ENCODE results near the gene DNAJC25.
"Not testable (repeated sequence)": the region's sequence is repeated elsewhere in the genome, so short reads cannot be mapped to it uniquely, and the experiment has no call there.

DNAJC25 gene

DNA sequence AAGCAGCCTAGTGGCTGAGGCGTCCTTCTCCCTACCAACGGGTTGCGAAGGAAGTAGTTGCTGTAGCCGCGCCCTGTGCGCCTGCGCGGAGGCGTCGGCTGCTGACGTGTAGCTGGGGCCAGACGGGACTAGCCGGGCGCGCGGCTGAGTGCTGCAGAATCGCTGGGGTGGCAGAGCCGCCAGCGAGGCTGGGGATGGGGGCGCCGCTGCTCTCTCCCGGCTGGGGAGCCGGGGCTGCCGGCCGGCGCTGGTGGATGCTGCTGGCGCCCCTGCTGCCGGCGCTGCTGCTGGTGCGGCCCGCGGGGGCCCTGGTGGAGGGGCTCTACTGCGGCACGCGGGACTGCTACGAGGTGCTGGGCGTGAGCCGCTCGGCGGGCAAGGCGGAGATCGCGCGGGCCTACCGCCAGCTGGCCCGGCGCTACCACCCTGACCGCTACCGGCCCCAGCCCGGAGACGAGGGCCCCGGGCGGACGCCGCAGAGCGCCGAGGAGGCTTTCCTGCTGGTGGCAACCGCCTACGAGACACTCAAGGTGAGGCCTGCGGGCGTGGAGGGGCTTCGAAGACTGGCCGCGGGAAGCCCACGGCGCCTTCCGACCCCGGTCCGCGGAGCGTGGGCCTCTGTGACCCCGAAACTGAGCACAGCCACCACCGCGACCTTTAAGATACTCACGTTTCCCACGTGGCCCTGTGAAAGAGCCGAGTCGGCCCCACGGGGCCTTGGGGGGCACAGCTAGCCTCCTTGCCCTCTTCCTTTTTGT is at the start of gene DNAJC25:
DNAJC25 (plus strand) TSS at position 121 of the 758 bp plus-strand sequence; CDS start at position 195, 74 bp downstream.
- DNase-seq = peak; percentile 92

DNA sequence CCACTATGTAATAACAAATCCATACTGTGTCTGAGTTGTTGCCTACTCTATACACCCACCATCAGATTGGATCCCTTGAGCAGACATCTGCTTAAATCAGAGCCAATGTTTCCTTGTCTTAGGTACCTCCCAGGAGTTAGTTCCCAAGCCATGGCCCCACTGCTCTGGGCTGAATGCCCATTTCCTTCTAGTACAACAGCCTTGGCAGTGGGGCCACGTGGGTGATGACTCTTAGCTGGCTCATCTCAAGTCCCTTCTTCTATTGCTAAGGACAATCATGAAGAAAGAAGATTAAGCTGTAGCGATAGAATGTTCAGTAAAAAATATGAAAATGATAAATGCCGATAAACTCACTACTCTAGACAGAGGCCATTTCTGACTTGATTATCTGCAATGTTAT is 48.2 kb upstream of the DNAJC25 start:
- no peak for DNase-seq

DNA sequence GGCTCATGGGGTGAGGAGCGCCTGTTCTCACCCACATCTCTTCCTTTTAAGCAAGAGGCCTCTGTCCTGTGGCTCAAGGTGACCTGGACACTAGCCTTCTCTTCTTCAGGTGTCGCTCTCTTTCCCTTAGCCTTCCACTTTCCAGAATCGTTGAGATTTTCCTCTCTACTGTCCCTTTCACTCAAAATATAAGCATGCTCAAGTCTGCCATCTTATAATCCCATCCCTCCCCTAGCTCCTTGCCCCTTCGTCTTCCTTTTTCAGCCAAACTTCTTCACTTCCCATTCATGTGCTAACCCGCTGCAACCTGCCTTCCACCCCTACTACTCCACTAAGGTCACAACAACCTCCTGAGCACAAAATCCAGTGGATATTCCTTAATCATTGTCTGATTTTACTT is 44.8 kb upstream of the DNAJC25 start:
- no peak for DNase-seq

DNA sequence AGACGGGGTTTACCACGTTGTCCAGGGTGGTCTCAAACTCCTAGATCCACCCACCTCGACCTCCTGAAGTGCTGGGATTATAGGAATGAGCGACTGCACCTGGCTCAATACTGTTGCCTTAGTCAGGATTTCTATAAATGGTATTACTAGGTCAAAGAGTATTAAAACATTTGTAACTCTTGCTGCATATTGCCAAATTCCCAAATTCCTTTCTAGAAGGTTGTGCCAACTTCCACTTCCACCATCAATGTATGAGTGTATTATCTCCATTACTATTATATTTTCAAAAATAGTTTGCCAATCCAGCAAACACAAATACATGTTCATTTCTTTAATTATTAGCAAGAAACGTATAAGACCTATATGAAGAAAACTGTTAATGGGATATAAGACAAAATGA is 42.3 kb upstream of the DNAJC25 start:
- no peak for DNase-seq

DNA sequence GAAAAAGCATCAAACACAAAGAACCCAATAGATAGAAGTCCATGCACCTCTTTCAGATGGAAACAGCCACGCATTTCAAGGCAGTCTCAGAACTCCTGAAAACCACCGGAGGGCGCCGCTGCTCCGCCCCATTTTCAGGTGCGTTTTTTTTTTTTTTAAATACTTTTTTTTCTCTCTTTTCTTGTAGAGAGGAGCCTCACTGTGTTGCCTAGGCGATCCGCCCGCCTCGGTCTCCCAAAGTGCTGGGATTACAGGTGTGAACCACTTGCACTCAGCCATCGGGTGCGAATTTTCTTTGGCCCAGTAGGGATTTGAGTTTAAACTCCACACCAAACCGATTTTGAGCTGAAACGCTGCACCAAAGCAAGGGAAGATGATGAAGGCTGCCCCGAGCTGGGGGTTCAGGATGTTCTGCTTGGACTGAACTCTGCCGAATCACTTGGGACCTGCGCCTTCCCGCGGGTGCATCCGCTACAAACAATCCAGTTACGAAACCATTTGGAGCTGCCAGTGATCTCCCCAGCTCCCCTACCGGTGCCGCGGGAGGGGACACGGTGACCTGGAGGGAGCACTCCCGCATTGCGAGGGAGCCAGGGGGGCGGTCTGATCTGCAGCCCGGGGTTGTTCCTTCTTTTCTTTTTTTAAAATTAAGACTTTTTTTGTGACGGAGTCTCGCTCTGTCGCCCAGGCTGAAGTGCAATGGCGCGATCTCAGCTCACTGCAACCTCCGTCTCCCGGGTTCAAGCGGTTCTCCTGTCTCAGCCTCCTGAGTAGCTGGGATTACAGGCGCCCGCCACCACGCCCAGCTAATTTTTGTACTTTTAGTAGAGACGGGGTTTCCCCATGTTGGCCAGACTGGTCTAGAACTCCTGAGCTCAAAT is 33.0 kb upstream of the DNAJC25 start:
- peak; percentile 48 for DNase-seq

DNA sequence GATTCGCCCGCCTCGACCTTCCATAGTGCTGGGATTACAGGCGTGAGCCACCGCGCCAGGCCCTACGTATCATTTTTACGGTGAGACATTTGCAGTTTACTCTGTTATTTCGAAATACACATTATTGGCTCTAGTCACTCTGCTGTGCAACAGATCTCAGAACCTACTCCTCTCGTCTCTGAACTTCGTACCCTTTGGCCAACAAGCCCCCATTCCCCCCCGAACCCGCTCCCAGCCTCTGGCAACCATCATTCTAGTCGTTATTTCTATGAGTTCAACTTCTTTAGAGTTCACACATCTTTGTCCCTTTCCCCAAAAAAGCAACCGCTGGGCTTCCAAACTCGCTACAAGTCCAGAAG is 32.4 kb upstream of the DNAJC25 start:
- no peak for DNase-seq

DNA sequence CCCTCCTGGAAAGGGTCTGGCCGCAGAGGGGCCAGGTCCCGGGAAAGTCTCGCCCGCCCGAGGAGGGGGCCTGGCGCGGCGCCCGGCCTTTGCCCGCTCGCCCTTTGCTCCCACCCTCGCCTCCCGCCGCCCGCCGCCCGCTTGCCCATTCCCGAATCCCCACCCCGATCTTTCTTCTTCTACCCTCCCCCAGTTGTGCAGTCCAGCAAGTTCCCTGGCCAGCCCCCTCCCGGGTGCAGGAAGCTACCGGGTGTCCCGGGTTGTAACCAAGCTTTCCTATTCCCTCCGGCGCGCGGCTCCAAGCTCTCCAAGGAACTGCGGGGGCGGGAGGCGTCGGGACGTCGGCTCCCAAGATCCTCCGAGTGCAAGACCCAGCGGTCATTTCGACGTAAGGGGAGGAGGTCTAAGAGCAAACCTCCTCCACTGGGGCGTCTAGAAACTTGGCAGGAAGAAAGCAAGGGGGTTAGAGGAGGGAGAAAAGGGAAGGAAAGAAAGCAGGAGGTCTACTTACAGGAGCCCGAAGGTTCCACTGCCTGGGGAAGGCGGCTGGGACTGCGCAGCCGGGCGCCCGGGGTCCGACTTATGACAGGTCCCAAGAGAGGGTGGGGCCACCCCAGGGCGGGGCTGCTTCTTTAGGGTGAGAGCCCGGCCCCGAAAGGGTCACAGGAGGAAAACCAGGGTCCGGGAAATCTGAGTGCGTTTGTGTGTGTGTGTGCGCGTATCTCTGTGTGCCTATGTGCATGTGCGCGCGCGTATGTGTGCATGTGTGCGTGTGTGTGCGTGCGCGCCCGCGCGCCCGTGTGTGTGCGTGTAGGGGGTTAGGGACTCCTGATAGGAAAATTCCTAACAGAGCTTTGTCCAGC is 31.8 kb upstream of the DNAJC25 start, which contains the start of gene PTGR1:
PTGR1 (minus strand) TSS at position 556 of the 863 bp plus-strand sequence. CDS start 2,225 bp downstream, outside the sequence.
- no peak for DNase-seq

DNA sequence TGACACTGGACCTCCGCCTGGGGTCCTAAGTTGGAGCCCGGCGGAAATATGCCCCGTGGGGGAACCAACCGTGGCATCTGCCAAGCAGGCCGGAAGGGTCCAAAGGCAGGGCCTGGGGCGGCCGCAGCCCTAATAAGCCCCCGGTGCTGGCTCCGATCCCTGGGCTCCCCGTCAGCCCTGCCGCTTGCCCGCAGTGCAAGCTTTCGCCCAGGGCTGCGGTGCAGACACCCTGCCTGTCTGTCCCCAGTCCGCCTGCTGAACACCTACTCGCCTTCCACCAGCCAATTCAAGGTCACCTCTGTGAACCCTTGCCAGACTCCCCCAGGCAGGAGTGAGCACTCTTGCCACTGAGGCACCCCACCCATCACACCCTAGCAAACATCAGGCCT is 31.2 kb upstream of the DNAJC25 start:
- DNase-seq = no peak

DNA sequence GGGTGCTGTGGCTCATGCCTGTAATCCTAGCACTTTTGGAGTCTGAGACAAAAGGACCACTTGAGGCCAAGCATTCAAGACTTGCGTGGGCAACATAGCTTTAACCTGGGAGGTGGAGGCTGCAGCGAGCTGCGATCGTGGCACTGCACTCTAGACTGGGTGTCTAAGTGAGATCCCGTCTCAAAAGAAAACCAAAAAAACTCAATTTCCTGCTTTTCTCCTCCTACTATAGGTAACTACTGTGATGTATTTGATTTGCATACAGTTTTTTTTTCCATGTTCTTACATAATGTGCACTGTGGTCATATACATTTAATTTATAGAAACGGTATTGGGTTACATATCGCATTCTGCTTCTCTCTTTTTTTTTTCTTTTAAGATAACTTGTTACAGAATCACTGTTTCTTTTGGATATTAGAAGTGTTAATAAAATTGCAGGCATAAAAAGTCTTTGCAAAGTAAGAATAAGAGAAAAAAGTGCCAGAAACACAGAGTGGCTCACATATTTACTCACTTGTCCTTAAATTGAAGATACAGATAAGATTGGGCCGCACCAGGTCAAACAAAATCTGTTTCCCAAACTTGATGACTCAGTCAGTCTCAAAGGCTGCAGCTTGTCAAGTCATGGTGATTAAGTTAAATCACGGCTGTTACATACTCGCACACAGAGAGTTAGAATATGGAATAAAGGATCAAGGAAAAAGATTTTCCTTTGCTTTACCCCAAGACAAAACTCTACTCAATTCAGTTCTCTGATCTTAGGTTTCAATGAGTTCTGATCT is 29.7 kb upstream of the DNAJC25 start:
- no peak for DNase-seq

DNA sequence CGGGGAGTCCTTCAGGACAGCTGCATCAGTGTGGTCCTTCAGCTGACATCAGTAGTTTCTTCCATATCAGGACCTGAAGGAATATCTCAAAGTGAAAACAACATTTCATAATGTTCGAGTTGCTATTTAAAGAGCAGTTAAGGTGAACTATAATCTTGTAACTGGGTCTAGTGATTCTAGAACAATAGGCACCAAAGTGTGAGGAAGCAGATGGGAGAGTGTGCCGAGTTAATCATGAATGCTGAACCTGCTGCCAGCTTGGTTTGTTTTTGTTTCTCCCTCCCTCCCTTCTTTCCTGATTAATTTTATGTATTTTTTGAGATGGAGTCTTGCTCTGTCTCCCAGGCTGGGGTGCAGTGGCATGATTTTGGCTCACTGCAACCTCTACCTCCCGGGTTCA is 28.1 kb upstream of the DNAJC25 start:
- no peak for DNase-seq

DNA sequence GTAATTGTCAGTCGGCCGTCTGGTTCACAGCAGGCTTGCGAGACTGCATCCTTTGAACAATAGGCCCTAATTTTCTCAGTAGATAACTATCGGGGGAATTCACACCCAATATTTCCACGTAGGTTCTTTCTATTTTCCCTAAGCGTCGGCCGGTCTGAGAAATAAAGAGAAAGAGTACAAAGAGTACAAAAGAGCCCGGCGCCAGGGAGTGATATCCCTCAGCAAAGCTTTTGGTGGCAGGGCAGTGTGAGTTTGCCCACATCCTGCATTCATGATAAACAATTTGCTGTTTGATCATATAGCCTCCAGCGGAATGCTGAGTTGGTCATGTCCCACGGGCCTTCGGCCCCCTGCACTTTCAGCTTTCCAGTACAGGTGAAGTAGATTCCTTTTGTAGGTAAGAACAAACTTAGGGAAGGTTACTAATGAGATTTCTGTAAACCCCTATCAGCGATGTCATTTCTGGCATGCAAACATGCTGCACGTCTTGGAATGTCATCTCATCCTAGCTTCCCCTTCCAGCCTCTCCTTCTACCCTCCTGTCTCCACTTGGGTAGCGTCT is 27.0 kb upstream of the DNAJC25 start:
- DNase-seq = no peak

DNA sequence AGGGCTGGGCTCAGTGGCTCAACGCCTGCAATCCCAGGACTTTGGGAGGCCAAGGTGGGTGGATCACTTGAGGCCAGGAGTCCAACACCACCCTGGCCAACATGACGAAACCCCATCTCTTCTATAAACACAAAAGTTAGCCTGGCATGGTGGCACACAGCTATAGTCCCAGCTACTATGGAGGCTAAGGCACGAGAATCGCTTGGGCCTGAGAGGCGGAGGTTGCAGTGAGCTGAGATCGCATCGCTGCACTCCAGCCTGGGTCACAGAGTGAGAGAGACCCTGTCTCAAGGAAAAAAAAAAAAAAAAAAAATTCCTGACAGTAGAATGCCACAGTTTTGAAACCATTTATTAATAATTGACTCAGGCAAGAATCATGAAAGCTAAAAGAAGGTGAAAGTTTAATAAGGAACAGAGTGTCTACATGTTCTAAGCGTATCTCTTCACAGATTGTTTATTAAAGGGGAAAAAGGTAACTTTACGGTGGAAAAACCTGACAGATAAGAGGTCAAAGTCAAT is 26.0 kb upstream of the DNAJC25 start:
- DNase-seq = no peak

DNA sequence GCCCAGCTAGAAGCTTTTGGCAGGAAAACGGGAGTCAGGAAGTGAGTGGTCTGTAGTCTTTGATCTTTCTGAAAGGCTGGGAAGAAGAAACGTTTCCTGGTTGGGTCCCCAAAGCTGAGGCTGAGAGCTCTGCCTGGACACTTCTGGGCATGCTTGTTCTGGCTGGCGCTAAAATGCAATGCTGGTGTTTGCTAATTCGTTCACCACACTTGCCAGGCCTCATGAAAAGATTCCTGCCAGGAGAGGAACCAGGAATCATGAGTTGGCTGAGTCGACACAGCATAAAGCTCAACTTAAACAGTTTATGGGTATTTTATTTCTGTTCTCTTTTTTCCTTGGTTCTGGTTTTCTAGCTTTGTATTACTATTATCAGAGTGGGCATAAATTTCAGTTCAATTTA is 21.0 kb upstream of the DNAJC25 start:
- DNase-seq = no peak

DNA sequence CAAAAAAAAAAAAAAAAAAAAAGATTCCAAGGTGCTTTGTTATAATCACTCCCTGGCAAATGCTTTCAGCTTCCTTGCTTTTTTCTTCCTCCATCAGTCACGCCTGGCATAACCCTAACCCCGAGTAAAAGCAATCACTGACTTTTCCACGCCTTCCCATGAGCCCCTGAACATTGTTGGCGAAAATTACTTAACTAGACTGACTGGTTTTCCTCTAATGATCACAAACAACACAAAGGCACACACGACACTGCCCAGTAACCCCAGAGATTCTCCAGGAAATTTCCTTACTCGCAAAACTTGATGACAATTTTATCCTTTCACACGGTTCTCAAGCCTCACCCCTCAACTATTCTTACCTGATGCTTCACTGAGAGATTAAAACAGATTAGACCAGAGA is 20.3 kb upstream of the DNAJC25 start:
- DNase-seq = no peak

DNA sequence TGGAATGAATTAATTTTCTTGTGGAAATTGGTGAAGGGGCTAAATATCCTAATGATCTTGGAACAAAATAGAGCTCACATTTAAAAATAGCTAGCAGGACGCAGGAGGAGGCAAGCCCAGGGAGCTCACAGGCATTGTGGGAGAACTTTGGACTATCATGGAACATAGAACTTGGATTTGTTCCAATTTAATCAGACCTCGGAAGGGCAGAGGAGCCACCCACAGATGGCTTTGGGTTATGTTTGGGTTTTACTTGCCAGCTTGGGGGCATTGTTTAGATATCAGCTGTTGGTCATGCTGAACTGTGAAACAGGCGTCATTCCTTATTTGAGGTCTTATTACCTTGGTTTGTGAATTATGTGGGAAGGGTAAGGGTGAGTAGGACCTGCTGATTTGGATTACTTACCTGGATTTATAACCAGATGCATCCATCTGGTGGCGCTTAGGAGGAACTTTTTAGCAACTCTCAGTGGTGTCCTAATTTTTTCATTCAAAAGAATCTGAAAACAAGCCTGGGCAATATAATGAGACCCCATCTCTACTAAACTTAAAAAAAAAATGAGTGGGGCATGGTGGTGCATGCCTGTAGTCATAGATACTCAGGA is 17.6 kb upstream of the DNAJC25 start:
- DNase-seq = no peak

DNA sequence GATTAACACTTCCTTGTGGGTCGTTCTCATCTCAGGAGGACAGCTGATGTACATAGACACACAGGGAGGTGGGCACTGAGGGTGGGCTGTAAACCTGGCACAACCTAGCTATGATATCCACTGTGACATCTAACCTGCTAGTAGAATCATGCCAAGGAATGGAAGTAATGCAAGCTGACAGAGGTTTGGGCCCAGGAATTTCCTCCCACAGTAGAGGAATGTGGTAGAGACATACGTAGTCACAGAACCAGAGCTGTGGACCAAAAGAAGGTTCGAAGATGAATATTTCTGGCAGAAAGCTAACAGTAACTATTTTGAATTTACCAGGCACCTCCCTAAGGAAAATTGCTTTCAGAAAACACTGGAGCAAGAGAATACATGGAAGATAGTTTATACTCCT is 15.2 kb upstream of the DNAJC25 start:
- no peak for DNase-seq

DNA sequence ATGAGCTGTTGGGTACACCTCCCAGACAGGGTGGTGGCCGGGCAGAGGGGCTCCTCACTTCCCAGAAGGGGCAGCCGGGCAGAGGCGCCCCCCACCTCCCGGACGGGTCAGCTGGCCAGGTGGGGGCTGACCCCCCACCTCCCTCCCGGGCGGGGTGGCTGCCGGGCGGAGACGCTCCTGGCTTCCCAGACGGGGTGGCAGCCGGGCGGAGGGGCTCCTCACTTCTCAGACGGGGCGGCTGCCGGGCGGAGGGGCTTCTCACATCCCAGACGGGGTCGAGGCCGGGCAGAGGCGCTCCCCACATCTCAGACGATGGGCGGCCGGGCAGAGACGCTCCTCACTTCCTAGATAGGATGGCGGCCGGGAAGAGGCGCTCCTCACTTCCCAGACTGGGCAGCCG is 13.8 kb upstream of the DNAJC25 start:
- DNase-seq = not testable (repeated sequence)

DNA sequence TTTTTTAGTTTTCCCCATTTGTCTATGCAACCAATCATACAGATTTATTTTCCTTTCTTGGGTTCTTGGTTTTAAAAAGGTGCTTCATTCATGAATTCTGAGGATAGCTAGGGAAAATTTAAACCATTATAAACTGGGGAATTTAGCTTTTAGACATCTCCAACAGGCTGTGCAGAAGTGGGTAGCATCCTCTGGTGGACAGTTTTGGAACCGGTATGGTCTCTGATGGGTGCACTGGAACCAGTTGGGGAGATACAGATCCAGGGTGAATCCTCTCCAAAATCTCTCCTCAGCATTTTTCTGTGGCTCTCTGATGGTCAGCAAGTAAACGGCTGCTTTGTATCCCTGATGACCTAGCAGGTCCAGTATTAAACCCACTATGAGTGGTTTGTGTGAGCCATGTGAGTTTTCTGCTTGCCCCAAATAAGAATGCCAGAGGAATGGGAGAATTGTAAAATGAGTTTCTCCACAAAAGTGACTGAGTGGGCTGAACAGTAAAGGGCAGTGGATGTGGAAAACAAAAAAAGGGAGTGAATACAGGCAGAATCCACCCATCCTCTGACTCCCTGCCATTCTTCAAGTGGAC is 9.1 kb upstream of the DNAJC25 start:
- DNase-seq = no peak

DNA sequence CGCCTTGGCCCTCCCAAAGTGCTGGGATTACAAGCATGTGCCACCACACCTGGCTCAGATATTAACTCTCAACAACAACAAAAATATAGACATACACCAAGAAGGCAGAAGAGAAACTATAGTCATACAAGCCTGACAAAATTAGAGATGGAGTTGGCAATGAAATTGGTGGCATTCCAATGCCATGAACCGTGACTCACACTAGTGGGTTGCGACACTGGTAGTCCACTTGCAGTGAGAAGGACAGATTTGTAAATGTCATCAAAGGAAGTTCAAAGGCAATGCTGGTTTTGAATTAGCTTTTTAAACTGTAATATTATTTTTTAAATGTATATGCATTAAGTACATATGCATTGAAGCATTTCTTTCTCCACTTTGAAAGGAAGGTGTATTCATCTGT is 8.5 kb upstream of the DNAJC25 start:
- DNase-seq = no peak

DNA sequence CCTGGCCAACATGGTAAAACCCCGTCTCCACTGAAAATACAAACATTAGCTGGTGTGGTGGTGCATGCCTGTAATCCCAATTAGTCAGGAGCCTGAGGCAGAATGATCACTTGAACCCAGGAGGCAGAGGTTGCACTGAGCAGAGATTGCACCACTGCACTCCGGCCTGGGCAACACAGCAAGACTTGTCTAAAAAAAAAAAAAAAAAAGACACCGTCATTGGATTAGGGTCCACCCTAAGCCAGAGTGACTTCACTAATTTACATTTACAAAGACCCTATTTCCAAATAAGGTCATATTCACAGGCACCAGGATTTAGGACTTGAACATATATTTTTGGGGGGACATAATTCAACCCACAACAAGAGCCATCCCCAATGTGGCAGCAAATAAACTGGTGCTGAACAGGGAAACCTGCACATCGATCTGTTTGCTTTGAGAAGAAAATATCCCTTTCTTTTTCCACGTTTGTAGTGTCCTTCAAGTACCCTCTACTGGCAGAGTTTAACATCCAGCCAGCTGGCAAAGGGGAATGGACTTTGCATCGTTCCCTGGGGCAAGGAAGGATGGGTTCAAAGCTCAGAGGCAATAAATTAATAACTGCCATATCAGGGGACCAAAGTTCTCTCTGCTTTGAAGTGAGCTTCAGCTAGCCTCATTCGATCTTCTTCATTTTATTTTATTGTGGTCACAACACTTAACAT is 3.7 kb upstream of the DNAJC25 start:
- DNase-seq = no peak

All from NCI-H2171 (cell line).